ENCODE data around the gene ITLN1. TPM values are rescaled to one million over a fixed set of nuclear protein-coding genes. Genes with fewer than 3 reads are reported as not detected.

The ITLN1 gene
- total and polyA plus RNA-seq, 12 donors, result 0.54 to 102 (median 2.9) TPM; not detected in 2

GRCh38 chr1:160866695-160867260, 18.2 kb downstream of the ITLN1 start:
- intact Hi-C loops (cut with DNase I), result no loop called here
- no peak overlapping the region for H3K4me3 ChIP-seq
- TF ChIP-seq CTCF (IDR thresholded peaks at IDR 0.05), result no peak
- H3K4me1 ChIP-seq, result peaks cover 0 to 34% (median 0%) of the 10 kb centered on the region in 9 donors
- 71 to 74% methylated on average over 6 of the region's 6 CpGs for WGBS, 2 donors
- H3K27me3 ChIP-seq, result peaks cover 0 to 19% (median under 1%) of the 10 kb centered on the region in 7 donors
- DNase-seq (no peak), ATAC-seq (no peak)
- H3K27ac ChIP-seq, result no peak overlapping the region
- H3K36me3 ChIP-seq, result no peaks in the 10 kb centered on the region
- H3K9me3 ChIP-seq, result no peaks in the 10 kb centered on the region

GRCh38 chr1:160866001-160866694, 18.8 kb downstream of the ITLN1 start:
- no peaks in the 10 kb centered on the region for H3K9me3 ChIP-seq
- H3K36me3 ChIP-seq, result no peaks in the 10 kb centered on the region
- H3K4me1 ChIP-seq, result peaks cover 0 to 40% (median 0%) of the 10 kb centered on the region in 9 donors
- DNase-seq, result no peak
- no peak overlapping the region for H3K4me3 ChIP-seq
- intact Hi-C loops (cut with DNase I), result no loop called here
- ATAC-seq, result no peak
- no peak for TF ChIP-seq CTCF (IDR thresholded peaks at IDR 0.05)
- peaks cover 0 to 25% (median 7%) of the 10 kb centered on the region in 7 donors for H3K27me3 ChIP-seq
- no peak overlapping the region for H3K27ac ChIP-seq

- no peaks in the 10 kb centered on the region for H3K9me3 ChIP-seq
- ATAC-seq (no peak), DNase-seq (no peak)
- intact Hi-C loops (cut with DNase I), result no loop called here
- no peak overlapping the region for H3K27ac ChIP-seq
- no peak overlapping the region for H3K4me3 ChIP-seq
- peaks cover 0 to 47% (median 0%) of the 10 kb centered on the region in 9 donors for H3K4me1 ChIP-seq
- no peak for TF ChIP-seq CTCF (IDR thresholded peaks at IDR 0.05)
- WGBS, 2 donors, result 78 to 84% methylated on average over 5 of the region's 5 CpGs
- H3K36me3 ChIP-seq, result no peaks in the 10 kb centered on the region
- H3K27me3 ChIP-seq, result peaks cover 0 to 26% (median 11%) of the 10 kb centered on the region in 7 donors
Observed at GRCh38 chr1:160865337-160865736, 19.6 kb downstream of the ITLN1 start.

- Histone ChIP-seq H3K9me3 (no peaks in the 10 kb centered on the region), H3K27me3 (peaks cover 0 to 26% (median 11%) of the 10 kb centered on the region in 7 donors), H3K4me1 (peaks cover 0 to 55% (median 0%) of the 10 kb centered on the region in 9 donors), H3K27ac (peak overlapping the region in 1 of 10 donors; percentile 85), H3K36me3 (no peaks in the 10 kb centered on the region), H3K4me3 (no peak overlapping the region)
- TF ChIP-seq CTCF (IDR thresholded peaks at IDR 0.05), result no peak
- DNase-seq (no peak), ATAC-seq (no peak)
- 66 to 68% methylated on average over 2 of the region's 2 CpGs for WGBS, 2 donors
- intact Hi-C loops (cut with DNase I), result no loop called here
Observed at GRCh38 chr1:160864173-160864572, 20.8 kb downstream of the ITLN1 start.

Measured in heart right ventricle (tissue), 16 donors.